Ectodermal cell (in vitro differentiated cells): ENCODE data around the gene HS2ST1.
"Not testable (repeated sequence)": the region's sequence is repeated elsewhere in the genome, so short reads cannot be mapped to it uniquely, and the experiment has no call there.

Source experiments
- H3K27ac ChIP-seq: 2 replicates; pipeline ENCODE4 v1.7.0; 2013; ENCODE audit warnings: mild to moderate bottlenecking, low read depth, low read length; ENCODE audit not compliant: insufficient read depth, poor library complexity, severe bottlenecking
- H3K27me3 ChIP-seq: 2 replicates; pipeline ENCODE4 v1.7.0; 2013; ENCODE audit warnings: mild to moderate bottlenecking, low read length; ENCODE audit not compliant: insufficient read depth, control insufficient read depth, poor library complexity, severe bottlenecking
- H3K36me3 ChIP-seq: one replicate; pipeline ENCODE4 v1.7.0; 2013; ENCODE audit warnings: low read length; ENCODE audit not compliant: control insufficient read depth, insufficient read depth
- H3K4me1 ChIP-seq: one replicate; pipeline ENCODE4 v1.7.0; 2013; ENCODE audit warnings: low read length; ENCODE audit not compliant: control insufficient read depth, insufficient read depth
- H3K4me3 ChIP-seq: 2 replicates; pipeline ENCODE4 v1.7.0; 2013; ENCODE audit warnings: low read depth, low read length, control low read depth; ENCODE audit not compliant: insufficient read depth
- H3K9me3 ChIP-seq: 2 replicates; pipeline ENCODE4 v1.7.0; 2013; ENCODE audit warnings: mild to moderate bottlenecking, low read length, moderate library complexity; ENCODE audit not compliant: control insufficient read depth
- WGBS, 2 experiments: methylation state at CpG; one replicate each; pipeline ENCODE4 v1.1.7; 2013; ENCODE audit warnings: missing lambda C conversion rate in 2 of 2; 5-methylcytosine and 5-hydroxymethylcytosine counted together

Gene HS2ST1

DNA sequence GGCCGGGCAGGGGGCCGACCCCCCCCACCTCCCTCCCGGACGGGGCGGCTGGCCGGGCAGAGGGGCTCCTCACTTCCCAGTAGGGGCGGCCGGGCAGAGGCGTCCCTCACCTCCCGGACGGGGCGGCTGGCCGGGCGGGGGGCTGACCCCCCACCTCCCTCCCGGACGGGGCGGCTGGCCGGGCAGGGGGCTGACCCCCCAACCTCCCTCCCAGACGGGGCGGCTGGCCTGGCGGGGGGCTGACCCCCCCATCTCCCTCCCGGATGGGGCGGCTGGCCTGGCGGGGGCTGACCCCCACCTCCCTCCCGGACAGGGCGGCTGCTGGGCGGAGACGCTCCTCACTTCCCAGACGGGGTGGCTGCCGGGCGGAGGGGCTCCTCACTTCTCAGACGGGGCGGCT lies 15.0 kb upstream of the HS2ST1 start:
- not testable (repeated sequence) for H3K4me3 ChIP-seq, H3K4me1 ChIP-seq, H3K27me3 ChIP-seq, H3K9me3 ChIP-seq, H3K27ac ChIP-seq
- WGBS, 2 experiments: 91 to 96% methylated on average over 18 to 22 of the region's 33 CpGs
- peaks cover 23% of the 10 kb centered on the region for H3K36me3 ChIP-seq

DNA sequence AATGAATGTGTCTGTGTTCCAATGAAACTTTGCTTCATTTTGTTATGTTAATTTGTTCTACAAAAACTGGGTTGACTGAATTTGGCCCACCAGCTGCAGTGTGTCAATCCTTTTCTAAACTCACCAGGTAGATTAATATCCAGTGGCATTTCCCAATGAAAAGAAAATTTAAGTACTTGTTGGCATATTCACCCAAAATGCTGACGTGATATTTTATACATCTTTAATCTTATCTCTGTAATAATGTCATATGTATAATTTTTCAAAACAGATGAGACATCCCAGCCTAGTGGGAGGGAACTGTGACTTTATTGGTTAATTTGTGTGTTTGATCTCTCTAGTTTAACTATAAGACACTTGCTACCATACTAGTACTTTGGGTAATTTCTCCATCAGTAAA lies 8.6 kb upstream of the HS2ST1 start:
- no peaks in the 10 kb centered on the region for H3K27me3 ChIP-seq
- H3K9me3 ChIP-seq: no peaks in the 10 kb centered on the region
- H3K27ac ChIP-seq: no peak overlapping the region
- peaks cover 19% of the 10 kb centered on the region for H3K36me3 ChIP-seq
- H3K4me3 ChIP-seq: no peak overlapping the region
- H3K4me1 ChIP-seq: no peaks in the 10 kb centered on the region
- WGBS, 2 experiments: no CpG with 5 or more reads among the region's 1 CpG

GRCh38 chr1:86906419-86906818 lies 8.0 kb upstream of the HS2ST1 start:
- WGBS, 2 experiments: 91% methylated on average over 2 of the region's 2 CpGs
- no peaks in the 10 kb centered on the region for H3K9me3 ChIP-seq
- H3K36me3 ChIP-seq: peaks cover 14% of the 10 kb centered on the region

GRCh38 chr1:86912281-86912900 lies 2.0 kb upstream of the HS2ST1 start:
- Histone ChIP-seq H3K4me3 (peak overlapping the region; percentile 76), H3K4me1 (no peaks in the 10 kb centered on the region), H3K27ac (no peak overlapping the region), H3K27me3 (no peaks in the 10 kb centered on the region), H3K9me3 (no peaks in the 10 kb centered on the region), H3K36me3 (no peaks in the 10 kb centered on the region)
- WGBS, 2 experiments: 81 to 84% methylated on average over 6 of the region's 6 CpGs

More at GRCh38 chr1:86906419-86906818, 8.0 kb upstream of the HS2ST1 start:
- no peak overlapping the region for H3K4me3 ChIP-seq
- no peaks in the 10 kb centered on the region for H3K4me1 ChIP-seq
- no peak overlapping the region for H3K27ac ChIP-seq
- H3K27me3 ChIP-seq: no peaks in the 10 kb centered on the region

- Histone ChIP-seq H3K4me1 (no peaks in the 10 kb centered on the region), H3K9me3 (no peaks in the 10 kb centered on the region), H3K36me3 (no peaks in the 10 kb centered on the region), H3K4me3 (peak overlapping the region; percentile 76), H3K27ac (peak overlapping the region; percentile 97), H3K27me3 (no peaks in the 10 kb centered on the region)
- 0% methylated on average over 16 to 17 of the region's 17 CpGs for WGBS, 2 experiments
Measured at GRCh38 chr1:86913399-86913895, 988 bp upstream of the HS2ST1 start.

- Histone ChIP-seq H3K9me3 (no peaks in the 10 kb centered on the region), H3K27ac (peak within 1 kb of the TSS; percentile 97), H3K36me3 (no peaks in the 10 kb centered on the region), H3K27me3 (no peaks in the 10 kb centered on the region), H3K4me3 (peak within 1 kb of the TSS; percentile 96), H3K4me1 (no peaks in the 10 kb centered on the region)
- 0 to 1% methylated on average over 41 to 44 of the region's 44 CpGs for WGBS, 2 experiments
Measured at GRCh38 chr1:86913896-86914600, 387 bp upstream of the HS2ST1 start, which contains the start of gene SELENOF. Gene SELENOF (minus strand): TSS chr1:86914126. CDS start chr1:86914111, 15 bp downstream.

DNA sequence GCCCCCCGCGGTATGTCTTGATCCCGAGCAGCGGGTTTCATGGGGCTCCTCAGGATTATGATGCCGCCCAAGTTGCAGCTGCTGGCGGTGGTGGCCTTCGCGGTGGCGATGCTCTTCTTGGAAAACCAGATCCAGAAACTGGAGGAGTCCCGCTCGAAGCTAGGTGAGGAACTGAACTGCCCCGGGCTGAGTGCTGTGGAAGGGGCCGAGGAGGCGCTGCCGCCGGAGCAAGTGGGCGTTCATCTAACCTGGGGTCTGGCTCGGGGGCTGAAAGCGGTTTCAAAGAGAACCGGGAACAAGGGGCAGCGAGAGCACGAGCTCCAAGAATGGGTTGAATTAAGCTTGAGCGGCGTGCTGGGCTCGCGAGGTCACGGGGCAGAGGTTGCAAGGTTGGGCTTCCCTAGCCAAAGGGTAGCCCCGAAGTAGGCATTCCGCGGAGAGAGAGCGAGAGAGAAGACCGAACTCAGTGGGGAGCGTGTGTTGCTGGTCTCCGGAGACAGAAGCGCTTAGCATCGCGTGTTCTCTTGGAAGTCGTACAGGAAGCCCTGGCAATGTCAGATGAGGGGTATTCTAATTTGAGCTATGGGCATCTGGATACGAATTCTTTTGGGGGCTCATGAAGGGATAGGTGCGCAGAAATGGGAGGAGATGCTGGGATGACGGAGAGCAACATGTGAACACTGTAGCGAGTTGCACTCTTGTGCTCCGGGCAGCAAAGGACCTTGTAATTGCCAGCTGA lies 732 bp downstream of the HS2ST1 start:
- Histone ChIP-seq H3K27ac (peak overlapping the region; percentile 86), H3K27me3 (no peaks in the 10 kb centered on the region), H3K4me1 (no peaks in the 10 kb centered on the region), H3K36me3 (no peaks in the 10 kb centered on the region), H3K9me3 (no peaks in the 10 kb centered on the region), H3K4me3 (peak overlapping the region; percentile 96)
- 0% methylated on average over 43 of the region's 43 CpGs for WGBS, 2 experiments

- H3K27me3 ChIP-seq: no peaks in the 10 kb centered on the region
- H3K4me3 ChIP-seq: peak overlapping the region; percentile 96
- WGBS, 2 experiments: 1 to 3% methylated on average over 14 of the region's 14 CpGs
- H3K36me3 ChIP-seq: no peaks in the 10 kb centered on the region
- peak overlapping the region; percentile 86 for H3K27ac ChIP-seq
- no peaks in the 10 kb centered on the region for H3K4me1 ChIP-seq
- H3K9me3 ChIP-seq: no peaks in the 10 kb centered on the region
Measured at GRCh38 chr1:86915737-86916235, 1.4 kb downstream of the HS2ST1 start.

DNA sequence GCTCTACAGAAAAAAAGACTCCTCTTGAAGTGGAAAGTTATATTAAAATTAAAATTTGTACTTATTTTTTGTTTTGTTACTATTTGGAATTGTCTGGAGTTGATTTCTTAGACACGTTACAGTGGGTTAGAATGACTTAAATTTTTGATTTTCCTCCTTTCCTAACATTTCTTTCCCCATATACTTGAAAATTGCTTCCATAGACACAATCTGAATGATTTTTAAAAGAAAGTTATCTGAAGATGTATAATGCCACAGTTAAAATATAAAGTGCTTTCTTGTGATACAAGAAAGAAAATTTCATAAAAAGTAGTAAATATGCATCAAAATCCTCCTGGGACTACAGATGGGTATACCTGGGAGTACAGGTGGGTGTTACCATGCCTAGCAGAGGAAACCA lies 2.3 kb downstream of the HS2ST1 start:
- no peaks in the 10 kb centered on the region for H3K36me3 ChIP-seq
- no CpG with 5 or more reads among the region's 1 CpG for WGBS, 2 experiments
- H3K4me3 ChIP-seq: no peak overlapping the region
- H3K4me1 ChIP-seq: no peaks in the 10 kb centered on the region
- H3K9me3 ChIP-seq: no peaks in the 10 kb centered on the region
- no peak overlapping the region for H3K27ac ChIP-seq
- H3K27me3 ChIP-seq: no peaks in the 10 kb centered on the region

DNA sequence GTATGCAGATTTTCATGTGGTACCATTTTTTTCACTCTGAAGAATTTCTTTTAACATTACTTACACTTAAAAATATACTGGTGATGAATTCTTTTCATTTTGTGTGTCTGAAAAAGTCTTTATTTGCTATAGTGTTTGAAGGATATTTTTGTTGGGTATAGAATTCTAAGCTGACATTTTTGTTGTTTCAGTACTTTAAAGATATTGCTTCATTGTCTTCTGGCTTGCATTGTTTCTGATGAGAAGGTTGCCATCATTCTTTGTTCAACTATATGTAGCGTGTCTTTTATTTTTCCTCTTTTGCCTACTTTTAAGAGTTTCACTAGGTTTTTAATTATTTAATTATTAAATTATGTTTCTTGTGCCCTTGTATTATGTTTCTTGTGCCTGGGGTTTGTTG lies 8.0 kb downstream of the HS2ST1 start:
- Histone ChIP-seq H3K27me3 (no peaks in the 10 kb centered on the region), H3K27ac (no peak overlapping the region), H3K36me3 (peaks cover 4% of the 10 kb centered on the region), H3K9me3 (peaks cover 10% of the 10 kb centered on the region), H3K4me3 (no peak overlapping the region), H3K4me1 (no peaks in the 10 kb centered on the region)
- WGBS, 2 experiments: 100% methylated on average over 1 of the region's 1 CpG
